Anterior cingulate cortex (tissue), 58 donors: ENCODE measurements around the gene IMP4.

Source experiments
- DNase-seq, 58 donors: peaks; one replicate each; lab custom pipeline; 2025; lab: John Stamatoyannopoulos, UW

The IMP4 gene

DNA sequence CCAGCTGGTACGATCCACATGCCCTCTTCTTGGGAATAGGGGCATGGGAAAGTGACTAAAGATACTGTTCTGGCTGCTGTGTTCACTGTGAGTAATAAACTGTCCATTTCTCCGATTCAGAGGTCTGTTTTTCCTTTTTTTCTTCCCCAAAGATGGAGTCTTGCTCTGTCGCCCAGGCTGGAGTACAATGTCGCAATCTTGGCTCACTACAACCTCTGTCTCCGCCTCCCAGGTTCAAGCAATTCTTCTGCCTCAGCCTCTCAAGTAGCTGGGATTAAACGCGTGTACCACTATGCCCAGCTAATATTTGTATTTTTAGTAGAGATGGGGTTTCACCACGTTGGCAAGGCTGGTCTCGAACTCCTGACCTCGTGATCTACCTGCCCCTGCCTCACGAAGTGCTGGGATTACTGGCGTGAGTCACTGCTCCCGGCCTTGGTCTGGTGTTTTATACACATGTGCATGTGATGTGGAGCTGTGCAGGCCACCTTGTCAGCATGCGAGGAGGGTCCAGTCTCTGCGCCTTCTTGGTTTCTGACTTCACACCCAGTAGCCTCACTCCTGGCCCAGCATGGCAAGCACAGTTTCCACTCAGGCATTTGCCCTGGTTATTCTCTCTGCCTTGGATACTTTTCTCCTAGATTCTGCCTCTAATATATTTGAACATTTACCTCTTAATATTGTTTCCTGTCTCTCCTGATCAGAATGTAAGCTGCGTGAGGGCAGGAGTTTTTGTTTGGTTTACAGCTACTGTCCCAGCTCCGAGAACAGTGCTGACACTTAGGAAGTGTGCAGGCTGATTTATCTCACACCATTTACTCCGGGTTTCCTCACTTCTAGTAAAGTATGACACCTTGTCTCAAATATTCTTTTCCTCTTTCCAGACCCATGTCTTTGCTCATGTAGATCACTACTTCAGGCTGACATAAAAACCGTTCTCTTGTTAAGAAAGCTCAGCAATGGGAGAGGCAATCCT is 32.9 kb downstream of the IMP4 start:
- no peak for DNase-seq

DNA sequence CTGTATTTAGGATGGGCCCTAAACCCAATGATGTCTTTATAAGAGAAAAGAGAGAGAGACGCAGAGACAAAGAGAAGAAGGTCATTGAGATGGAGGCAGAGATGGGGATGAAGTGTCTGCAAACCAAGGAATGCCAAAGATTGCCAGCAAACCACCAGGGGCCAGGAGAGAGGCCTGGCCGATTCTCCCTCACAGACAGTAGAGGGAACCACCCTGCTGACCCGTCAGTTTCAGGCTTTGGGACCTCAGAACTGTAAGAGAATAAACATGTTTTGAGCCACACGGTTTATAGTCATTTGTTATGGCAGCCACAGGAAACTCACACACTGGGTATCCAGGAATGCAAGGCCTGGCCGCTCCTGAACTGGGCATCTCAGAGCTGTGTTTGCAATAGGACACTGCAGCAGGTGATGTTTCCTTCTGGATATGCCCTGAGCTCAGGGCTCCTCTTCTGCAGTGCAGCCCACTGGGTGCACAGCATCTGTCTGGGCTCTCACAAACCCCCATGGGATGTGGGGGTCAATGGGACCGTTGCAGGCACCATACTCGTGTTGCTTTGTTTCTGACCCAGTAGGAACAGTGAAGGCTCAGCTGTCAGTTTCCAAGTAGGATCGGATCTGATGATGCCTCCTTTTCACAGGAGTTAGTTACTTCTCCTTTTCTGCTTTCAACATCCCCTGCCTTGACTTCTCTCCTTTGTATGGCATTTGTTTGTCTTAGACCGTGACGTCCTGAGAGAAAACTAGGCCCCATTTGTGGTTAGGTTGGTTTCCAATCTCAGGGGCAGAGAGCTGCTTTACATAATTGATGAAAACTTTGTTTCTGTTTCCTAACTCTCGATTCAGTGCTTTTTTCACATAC is 34.0 kb downstream of the IMP4 start:
- no peak for DNase-seq

DNA sequence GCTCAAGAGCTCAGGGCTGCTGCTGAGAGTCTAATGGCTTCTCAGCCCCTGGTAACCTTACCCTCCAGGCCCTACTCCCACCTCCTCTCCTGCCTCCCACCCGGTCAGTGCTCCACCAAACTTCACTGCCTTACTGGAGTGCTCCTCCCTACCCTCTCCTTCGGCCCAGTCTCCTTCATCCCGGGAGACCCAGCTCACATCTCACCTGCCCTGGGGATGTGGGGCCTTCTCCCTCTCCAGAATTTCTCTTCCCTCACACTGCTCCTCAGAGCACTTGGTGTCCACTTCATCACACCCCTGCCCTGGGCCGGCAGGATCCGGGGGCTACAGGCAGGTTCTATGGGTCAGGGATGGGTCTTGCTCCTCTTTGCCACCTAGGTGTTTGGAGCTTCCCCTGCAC is 34.8 kb downstream of the IMP4 start:
- DNase-seq, result no peak

DNA sequence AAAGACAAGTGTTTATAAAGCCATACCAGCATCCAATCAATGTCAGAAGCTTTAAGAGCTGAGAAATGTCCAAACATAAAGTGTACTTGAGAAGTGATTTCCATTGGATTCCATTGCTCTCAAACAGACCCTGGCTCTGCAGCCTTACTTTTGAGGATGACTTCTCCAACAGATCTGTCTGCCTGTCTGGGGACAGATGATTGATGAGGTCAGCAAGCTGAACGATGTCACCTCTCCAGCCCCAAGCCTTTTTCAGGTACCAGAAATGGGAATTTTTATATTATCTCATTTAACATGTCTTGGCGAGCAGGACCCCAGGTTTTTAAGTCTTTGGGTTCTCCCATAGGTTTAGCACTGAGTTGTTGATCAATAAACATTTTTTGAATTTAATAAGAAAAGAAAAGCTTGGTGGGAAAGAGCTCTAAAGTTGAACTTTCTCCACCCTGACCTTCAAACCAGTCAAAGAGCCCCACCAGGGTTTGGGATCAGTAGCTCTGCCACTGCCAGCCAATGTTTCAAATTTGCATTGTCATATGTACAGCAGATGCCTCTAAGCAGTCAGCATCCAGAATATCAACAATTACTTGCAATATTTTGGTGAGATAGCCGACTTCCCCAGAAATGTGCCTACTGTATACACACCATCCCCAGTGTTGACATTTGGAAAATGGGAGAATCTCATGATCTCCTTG is 35.7 kb downstream of the IMP4 start:
- no peak for DNase-seq

DNA sequence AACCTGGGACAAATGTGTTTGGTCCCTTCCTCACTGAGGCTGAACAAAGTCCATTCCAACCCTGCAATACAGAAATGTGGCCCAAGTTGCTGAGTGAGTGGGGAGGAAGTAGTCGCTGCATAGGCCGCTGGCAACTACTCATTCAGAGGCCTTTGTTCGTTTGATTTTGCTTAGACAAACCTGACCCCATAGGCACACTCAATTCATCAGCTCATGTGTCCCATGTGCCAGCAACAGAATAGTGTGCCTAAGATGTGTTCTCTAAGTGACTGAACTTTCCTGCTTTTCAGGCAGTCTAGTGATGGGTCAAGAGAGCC is 36.2 kb downstream of the IMP4 start:
- no peak for DNase-seq

DNA sequence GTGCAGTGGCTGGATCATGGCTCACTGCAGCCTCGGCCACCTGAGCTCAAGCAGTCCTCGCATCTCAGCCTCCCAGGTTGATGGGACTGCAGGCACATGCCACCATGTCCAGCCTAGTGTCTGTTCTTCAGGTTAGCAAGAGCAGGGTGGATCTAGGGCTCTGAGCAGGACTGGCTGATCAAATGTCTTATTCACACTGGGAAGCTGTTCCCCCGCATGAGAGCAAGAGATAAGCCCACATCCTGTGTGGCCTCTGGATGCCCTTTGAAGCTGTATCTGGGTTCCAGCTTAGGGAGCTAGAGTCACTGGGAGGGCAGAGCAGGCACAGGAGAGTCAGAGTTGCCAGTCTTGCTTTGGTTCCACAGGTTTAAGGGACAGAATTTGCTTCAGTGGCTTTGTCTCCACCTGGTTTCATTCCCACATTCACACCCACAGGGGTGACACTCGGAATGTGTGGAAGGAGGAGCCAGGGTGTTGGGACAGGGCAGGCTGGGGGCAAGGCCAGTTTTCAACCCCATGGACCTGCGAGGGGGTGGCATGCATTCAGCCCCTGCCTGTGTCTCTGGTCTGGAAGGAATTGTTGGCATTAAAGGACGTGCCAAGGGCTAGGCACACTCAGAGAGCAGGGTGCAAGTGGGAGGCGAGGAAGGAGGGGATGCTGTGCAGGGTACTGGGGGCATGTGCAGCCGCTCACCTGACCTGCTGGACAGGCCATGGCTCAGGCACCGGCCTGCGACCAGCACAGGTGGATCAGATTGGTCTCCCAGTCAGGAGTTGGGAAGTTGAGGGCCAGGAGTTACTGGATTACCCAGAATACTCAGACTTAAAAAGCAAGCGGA is 37.6 kb downstream of the IMP4 start:
- DNase-seq, result no peak

DNA sequence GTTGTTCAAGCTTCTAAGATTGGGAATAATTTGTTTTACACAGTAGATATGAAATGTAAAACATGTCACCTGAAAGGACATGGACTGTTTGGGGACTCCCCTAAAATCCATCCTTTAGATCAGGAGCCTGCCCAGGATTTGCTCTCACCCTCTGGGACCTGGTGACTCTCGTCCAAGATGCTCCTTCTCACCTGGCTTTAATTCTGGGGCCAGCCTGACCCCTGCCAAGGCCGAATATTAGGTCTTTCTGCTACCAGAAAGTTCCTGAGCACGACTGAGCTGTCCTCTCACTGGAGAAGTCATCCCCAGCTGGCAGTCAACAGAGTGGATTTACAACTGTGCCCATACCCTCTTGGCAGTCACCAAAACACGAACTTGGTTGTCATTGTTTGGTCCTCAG is 38.4 kb downstream of the IMP4 start:
- no peak for DNase-seq

DNA sequence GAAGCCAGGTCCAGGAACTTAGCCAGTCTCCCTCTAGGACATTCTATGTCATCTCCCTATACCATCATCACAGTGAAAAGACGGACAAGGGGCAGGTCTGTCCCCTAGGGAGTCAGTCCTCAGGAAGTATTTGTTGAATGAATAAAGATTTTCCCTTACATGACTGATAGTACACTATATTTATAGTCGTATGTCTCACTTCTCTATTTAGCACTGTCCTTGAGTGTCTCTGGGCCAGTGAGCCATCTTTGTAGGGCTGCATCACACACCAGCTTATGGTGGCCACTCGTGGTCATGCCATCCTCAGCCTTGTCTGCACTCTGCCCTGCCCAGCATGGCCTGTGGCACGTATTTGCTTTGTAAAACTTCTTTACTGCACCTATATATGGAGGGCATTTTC is 38.9 kb downstream of the IMP4 start:
- DNase-seq, result no peak

DNA sequence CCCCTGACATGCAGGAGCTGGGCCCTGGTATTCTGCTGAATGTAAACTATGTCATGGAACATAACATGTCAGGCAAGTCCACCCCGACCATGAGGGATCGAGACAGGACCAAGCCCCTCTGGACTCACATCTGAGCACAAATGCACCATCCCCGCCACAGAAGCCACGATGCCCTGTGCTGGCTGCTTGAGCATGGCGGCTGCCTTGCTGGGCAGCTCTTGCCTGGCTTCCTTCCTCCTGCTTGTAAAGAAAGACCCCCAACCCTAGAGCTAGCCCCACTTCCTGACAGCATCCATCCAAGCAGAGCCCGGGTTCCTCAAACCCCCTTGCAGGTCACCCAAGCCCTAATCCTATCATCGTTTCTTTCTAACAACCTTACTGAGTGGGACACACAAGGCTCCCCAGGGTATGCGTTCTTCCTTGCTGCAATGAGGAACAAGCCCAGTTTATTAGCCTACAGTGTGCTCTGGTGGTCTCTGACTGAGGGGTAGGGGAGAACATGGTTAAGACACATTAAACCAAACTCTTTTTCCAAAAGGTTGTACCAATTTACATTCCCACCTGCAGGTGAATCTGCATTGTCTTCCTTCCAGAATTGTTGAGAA is 39.7 kb downstream of the IMP4 start:
- DNase-seq, result no peak

DNA sequence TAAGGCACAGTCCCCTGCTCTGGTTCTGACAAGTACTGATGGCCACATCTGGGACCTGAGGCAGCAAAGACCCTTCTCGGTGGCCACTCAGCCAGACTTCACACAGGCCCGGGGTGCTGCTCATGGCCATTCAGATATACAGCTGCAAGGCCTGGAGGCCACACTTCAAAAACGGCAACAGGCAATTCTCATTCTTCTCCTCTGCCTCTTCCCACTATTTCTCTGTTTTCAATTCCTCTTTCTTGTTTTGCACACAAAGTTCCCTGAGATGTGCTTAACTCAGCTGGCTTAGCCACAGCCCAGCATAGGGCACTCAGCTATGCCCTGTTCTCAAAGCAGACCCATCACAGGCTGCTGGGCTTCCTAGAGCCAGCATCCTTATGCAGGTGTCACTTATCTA is 43.0 kb downstream of the IMP4 start:
- DNase-seq, result peak in 1 of 58 donors; percentile 26

DNA sequence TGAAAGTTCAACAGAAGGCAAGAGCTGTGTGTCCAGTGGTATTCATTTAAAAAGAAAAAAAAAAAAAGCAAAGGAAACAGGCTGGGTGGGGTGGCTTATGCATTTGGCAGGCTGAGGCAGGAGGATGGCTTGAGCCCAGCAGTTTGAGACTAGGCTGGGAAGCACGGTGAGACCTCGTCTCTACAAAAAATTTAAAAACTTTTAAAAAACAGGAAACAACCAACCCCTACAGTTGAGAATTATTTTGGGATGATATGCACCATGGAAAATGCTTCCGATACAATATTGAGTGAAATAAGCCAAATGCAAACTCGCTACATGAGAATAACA is 44.3 kb downstream of the IMP4 start:
- no peak for DNase-seq

DNA sequence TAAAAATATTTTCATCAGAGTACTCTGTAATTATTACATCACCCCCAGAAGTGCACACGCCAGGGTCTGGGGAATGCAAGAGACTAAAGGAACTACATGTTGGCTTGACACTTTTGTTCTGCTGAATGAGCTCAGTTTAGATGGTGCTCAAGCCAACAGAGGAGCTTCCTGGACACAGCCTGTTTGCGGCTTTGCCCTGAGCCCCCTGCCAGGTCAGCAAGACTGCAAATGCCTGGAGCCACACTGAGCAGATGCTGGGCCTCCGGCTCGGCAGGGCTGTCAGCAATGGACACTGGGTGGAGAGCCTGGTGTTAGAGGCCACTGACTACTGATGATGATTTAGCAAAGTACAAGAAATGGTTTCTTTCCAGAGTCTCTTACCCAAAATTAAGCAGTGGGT is 45.1 kb downstream of the IMP4 start:
- no peak for DNase-seq

DNA sequence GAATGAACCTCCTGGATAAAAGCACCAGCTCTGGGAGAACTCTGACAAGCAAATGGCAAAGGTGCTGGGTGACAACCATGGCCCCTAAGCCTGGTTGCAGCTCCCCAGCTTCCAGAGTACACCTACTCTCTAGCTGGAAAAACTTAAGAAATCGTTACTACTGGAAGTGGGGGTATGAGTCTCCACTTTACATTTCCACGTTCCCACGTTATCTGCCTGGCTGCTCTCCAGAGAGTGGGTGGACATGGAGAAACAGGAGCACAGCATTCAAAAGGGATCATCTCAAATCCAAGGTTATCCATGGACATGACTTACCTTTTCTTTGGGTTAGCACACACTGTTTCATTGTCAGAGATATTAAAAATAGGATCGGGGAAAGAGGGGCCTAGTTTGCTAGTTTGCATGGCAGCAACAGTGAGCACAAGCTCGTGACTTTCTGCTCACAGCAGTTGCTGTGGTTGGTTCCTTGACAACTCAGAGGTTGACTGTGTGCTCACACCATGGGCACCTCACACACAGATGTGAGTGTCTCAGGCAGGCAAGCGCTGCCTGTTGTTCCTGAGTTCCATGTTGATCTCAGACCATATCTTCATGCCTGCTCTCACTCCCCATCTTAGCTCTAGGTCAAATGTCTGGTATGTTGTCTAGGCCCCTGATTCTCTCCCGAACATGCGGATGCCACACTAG is 45.7 kb downstream of the IMP4 start:
- no peak for DNase-seq

DNA sequence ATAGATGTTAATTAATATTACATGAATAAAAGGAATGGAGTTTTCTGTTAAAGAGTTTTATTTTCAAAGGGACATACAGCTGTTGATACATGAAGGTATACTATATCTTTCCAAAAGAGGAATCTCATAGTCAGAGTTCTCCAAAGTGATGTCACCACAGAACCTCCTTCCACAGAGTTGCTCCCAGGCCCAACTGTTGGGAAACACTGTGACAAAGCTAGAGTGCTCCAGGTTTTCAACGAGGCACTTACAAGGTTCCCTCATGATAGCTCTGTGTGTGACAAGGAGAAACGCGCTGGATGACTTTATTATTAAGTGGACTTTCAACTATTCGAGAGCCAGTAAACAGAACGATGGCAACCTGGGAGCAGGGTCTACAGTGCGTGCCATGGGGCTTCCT is 46.7 kb downstream of the IMP4 start:
- DNase-seq, result no peak

DNA sequence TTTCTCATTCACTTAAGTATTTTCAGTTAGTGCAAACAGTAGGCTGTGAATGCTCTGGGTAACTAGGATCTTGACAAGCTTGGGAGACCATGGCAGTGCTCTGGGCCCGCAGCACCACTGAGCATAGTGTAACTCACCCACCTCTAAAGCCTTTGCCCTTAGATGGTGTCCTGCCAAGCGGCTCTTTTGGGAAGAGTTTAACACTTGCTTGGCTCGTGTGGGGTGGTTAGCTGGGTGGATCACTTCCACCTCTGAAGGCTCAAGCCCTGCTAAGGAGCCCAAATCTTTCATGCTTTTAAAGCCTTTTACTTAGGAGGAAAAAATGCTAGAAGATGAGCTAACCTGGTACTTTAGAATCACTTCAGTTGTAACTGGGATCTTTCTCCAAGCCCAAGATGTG is 47.1 kb downstream of the IMP4 start:
- DNase-seq, result no peak

DNA sequence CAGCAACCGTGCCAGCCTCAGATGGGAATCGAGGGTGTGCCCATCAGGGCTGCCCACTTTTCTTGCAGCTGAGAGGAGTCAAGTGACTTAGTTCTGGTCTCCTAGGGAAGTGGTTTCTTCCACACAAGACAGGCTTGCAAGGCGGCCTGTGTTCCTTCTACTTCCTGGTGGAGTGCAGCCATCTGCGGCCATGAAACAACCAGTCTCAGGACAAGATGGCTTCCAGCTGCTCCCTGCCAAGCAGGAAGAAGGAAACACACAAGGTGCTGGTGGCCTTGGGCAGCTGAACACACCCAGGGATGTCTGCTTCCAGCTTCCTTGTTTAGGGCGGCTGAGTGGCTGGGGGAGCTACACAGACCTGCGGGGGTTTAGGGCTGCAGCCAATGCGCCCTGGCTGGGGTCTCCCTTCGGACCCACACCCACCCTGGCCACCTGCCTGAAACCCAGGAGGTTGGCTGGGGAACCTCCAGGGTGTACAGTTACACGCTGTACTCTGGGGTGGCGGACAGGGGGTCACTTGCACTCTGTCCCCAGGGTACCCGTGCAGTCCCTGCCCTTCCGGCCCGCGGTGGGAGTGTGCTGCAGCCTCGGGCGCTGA is 47.9 kb downstream of the IMP4 start:
- peak in 4 of 58 donors; percentile 24 to 33 (median 28) for DNase-seq

DNA sequence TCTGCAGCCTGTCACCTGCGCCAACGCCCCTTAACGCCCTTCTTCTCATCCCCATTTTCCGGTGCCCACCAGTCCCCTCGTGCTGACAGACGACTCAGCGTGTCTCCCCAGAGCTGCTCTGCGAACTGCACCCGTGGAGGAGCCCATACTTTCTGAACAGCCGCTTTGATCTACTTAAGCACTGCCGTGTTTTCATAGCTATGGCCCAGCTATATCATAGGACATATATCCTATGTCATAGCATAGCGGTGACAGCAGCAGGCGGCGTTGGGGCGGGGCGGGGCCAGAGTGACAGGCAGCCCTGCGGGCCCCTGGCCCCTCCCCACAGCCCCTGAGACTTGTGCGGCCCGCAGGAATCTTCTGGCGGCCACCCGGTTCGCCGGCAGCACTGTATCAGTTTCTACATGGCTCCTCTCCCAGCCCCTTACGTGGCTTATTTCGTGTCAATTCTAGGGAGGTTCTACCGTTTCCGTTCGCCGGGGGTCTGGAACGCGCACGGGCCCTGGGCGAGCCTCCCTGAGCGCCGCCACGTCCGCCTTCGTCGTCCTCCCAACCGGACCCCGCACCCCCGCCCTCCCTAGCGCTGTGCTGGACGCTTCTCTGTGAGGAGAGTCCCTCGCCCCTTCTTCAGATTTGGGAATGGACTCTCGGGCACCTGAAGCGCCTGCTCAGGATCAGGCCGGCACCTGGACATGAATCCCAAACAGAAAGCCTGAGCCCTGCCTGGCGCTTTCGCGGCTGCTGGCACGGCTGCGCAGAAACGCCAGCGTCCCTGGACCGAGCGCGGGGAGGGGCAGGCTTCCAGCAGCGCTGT is 48.6 kb downstream of the IMP4 start:
- DNase-seq, result peak; percentile 38 to 89 (median 75)
